Stimulated activated CD8-positive, alpha-beta memory T cell treated with anti-CD3 and anti-CD28 coated beads, Interleukin-15, amount 100 ng/mL, for 4 hours (primary cell): ENCODE data around the gene SORCS2.

Experiments used
- DNase-seq, 2 donors: peaks; one replicate each; pipeline ENCODE4 v3.0.0-alpha.2; 2020; ENCODE audit warnings: low read depth in 2 of 2

Gene SORCS2

GRCh38 chr4:7732263-7732662 is 539.9 kb downstream of the SORCS2 start:
- DNase-seq, result no peak

GRCh38 chr4:7733201-7733600 is 540.9 kb downstream of the SORCS2 start:
- no peak for DNase-seq

- no peak for DNase-seq
Observed at GRCh38 chr4:7733801-7734650, 541.7 kb downstream of the SORCS2 start.

- no peak for DNase-seq
Observed at GRCh38 chr4:7734651-7735260, 542.4 kb downstream of the SORCS2 start.

GRCh38 chr4:7735395-7735794 is 543.1 kb downstream of the SORCS2 start:
- DNase-seq, result no peak

GRCh38 chr4:7735961-7736360 is 543.6 kb downstream of the SORCS2 start:
- no peak for DNase-seq

GRCh38 chr4:7736436-7737267 is 544.3 kb downstream of the SORCS2 start:
- no peak for DNase-seq

- DNase-seq, result no peak
Observed at GRCh38 chr4:7737268-7737645, 544.9 kb downstream of the SORCS2 start.

- no peak for DNase-seq
Observed at GRCh38 chr4:7737752-7738457, 545.6 kb downstream of the SORCS2 start.

GRCh38 chr4:7738458-7739076 is 546.2 kb downstream of the SORCS2 start:
- no peak for DNase-seq

GRCh38 chr4:7739077-7739917 is 547.0 kb downstream of the SORCS2 start:
- DNase-seq, result no peak

- no peak for DNase-seq
Observed at GRCh38 chr4:7739918-7740865, 547.9 kb downstream of the SORCS2 start.

GRCh38 chr4:7740866-7741525 is 548.7 kb downstream of the SORCS2 start:
- DNase-seq, result no peak

GRCh38 chr4:7741946-7742806 is 549.8 kb downstream of the SORCS2 start:
- DNase-seq, result no peak

- DNase-seq, result no peak
Observed at GRCh38 chr4:7742807-7743280, 550.5 kb downstream of the SORCS2 start.

GRCh38 chr4:7744142-7744804 is 551.9 kb downstream of the SORCS2 start:
- DNase-seq, result no peak

GRCh38 chr4:7745301-7745885 is 553.1 kb downstream of the SORCS2 start:
- DNase-seq, result no peak
